Astrocyte (in vitro differentiated cells and primary cell): ENCODE data around the gene ARAP2. TPM values are rescaled to one million over a fixed set of nuclear protein-coding genes. Genes with fewer than 3 reads are reported as not detected.

Source experiments
- DNase-seq: peaks from one replicate; pipeline ENCODE4 v3.0.0-alpha.2; 2010; ENCODE audit warnings: low read depth
- FAIRE-seq: peaks from 2 replicates; lab custom pipeline; 2011; peaks lifted over from hg19 to GRCh38; lab: Jason Lieb, UNC
- H2AFZ ChIP-seq: 2 replicates; pipeline ENCODE4 v1.6.0; 2012; ENCODE audit warnings: low read depth, low read length, inconsistent platforms
- H3K27ac ChIP-seq: 2 replicates; pipeline ENCODE4 v1.5.1; 2011; ENCODE audit warnings: low read depth, low read length, inconsistent platforms
- H3K27me3 ChIP-seq: 2 replicates; pipeline ENCODE4 v1.6.0; 2011; ENCODE audit warnings: low read length, inconsistent platforms; ENCODE audit not compliant: insufficient read depth
- H3K36me3 ChIP-seq: 2 replicates; pipeline ENCODE4 v1.5.1; 2011; ENCODE audit warnings: low read length, inconsistent platforms; ENCODE audit not compliant: insufficient read depth
- H3K4me1 ChIP-seq: 2 replicates; pipeline ENCODE4 v1.5.1; 2011; ENCODE audit warnings: low read length, inconsistent platforms; ENCODE audit not compliant: insufficient read depth
- H3K4me2 ChIP-seq: 2 replicates; pipeline ENCODE4 v1.6.0; 2012; ENCODE audit warnings: low read length, inconsistent platforms
- H3K4me3 ChIP-seq: 2 replicates; pipeline ENCODE4 v1.5.1; 2011; ENCODE audit warnings: low read depth, mild to moderate bottlenecking, low read length, inconsistent platforms; ENCODE audit not compliant: insufficient read depth
- H3K79me2 ChIP-seq: 2 replicates; pipeline ENCODE4 v1.6.0; 2012; ENCODE audit warnings: mild to moderate bottlenecking, low read length, inconsistent platforms; ENCODE audit not compliant: insufficient read depth
- H3K9ac ChIP-seq: 2 replicates; pipeline ENCODE4 v1.6.0; 2012; ENCODE audit warnings: mild to moderate bottlenecking, low read length, inconsistent platforms
- H3K9me3 ChIP-seq: 2 replicates; pipeline ENCODE4 v1.5.1; 2012; ENCODE audit warnings: low read depth, mild to moderate bottlenecking, low read length, inconsistent platforms; ENCODE audit not compliant: insufficient read depth
- H4K20me1 ChIP-seq: 2 replicates; pipeline ENCODE4 v1.6.0; 2012; ENCODE audit warnings: low read length, inconsistent platforms; ENCODE audit not compliant: insufficient read depth
- H3K27ac Mint-ChIP-seq: one replicate; pipeline ENCODE4 v1.8.0; 2021; ENCODE audit warnings: mild to moderate bottlenecking, mixed read lengths; ENCODE audit not compliant: unreplicated experiment
- H3K27me3 Mint-ChIP-seq: one replicate; pipeline ENCODE4 v1.8.0; 2021; ENCODE audit warnings: low read depth, mixed read lengths; ENCODE audit not compliant: unreplicated experiment
- H3K36me3 Mint-ChIP-seq: one replicate; pipeline ENCODE4 v1.8.0; 2021; ENCODE audit warnings: low read depth, mixed read lengths; ENCODE audit not compliant: unreplicated experiment
- H3K4me1 Mint-ChIP-seq: one replicate; pipeline ENCODE4 v1.8.0; 2021; ENCODE audit warnings: low read depth, mixed read lengths; ENCODE audit not compliant: unreplicated experiment
- H3K4me3 Mint-ChIP-seq: one replicate; pipeline ENCODE4 v1.8.0; 2021; ENCODE audit warnings: mild to moderate bottlenecking, moderate library complexity, mixed read lengths; ENCODE audit not compliant: unreplicated experiment
- H3K9me3 Mint-ChIP-seq: one replicate; pipeline ENCODE4 v1.8.0; 2021; ENCODE audit warnings: mild to moderate bottlenecking, mixed read lengths; ENCODE audit not compliant: unreplicated experiment
- EZH2 ChIP-seq: IDR thresholded peaks from 2 replicates; pipeline ENCODE4 v1.6.1; 2012; ENCODE audit warnings: mild to moderate bottlenecking, low read length, inconsistent platforms; ENCODE audit not compliant: insufficient read depth
- total RNA-seq: library from RNA; stranded (reverse); gene quantifications from 2 replicates; pipeline ENCODE4 v1.2.1, GENCODE V29; 2021
- TF ChIP-seq, protein P1 (sequence below): IDR thresholded peaks from 2 replicates; pipeline ENCODE4 v1.5.1; 2011; ENCODE audit warnings: low read depth, mild to moderate bottlenecking, inconsistent platforms, low read length, moderate library complexity; ENCODE audit not compliant: insufficient read depth

The ARAP2 gene
- total RNA-seq, 1 donor from 2014 or later: 9.6 TPM

DNA sequence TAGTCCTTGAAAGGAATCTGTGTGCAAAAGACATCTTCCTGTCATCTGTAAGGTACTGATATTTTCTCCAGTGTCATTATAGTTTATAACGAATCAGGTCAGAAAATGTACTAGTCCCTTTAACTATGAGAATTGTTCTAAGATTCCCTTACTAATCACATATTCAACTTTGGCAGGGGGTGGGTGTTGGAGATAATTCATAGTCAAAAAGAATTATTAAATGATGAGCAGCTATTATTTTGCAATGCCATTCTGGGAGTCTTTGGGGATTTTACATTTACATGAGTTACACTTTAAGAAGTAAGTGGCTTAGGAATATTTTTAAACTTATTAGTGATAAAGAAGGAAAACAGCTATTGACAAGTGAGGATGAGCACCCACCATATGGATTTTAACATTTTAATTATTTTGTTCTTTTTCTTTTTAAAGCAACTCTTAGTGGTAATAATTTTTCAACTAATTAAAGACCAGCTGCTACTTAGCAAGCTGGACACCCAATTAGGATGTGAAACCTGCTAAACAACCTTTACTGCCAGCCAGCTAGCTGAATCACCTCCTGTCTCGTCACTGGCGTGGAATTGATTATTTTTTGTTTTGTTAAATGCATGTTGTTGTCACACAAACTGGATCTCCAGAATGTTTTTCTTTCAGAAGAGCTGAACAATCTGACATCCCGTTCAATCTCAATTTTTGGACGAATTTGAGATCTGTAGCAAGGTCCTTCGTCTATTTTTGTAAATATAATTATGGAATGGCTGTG, 219.2 kb downstream of the ARAP2 start:
- no peak overlapping the region for H3K4me3 ChIP-seq
- FAIRE-seq: no peak

DNA sequence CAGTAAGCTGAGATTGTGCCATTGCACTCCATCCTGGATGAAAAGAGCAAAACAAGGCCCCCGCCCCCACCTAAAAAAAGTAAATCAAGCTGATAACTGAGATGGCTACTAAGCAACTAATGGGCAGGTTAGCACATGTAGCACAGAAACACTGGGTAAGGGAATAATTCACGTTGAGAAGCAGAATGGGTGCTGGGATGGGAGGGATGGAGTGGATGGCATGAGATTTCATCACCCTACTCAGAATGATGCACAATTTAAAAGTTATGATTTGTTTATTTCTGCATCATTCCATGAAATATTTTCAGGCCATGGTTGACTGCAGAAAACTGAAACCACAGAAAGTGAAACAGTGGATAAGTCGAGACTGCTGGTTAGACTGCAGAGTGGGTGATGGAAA, 224.0 kb downstream of the ARAP2 start:
- DNase-seq: no peak
- TF ChIP-seq, protein P1, sequence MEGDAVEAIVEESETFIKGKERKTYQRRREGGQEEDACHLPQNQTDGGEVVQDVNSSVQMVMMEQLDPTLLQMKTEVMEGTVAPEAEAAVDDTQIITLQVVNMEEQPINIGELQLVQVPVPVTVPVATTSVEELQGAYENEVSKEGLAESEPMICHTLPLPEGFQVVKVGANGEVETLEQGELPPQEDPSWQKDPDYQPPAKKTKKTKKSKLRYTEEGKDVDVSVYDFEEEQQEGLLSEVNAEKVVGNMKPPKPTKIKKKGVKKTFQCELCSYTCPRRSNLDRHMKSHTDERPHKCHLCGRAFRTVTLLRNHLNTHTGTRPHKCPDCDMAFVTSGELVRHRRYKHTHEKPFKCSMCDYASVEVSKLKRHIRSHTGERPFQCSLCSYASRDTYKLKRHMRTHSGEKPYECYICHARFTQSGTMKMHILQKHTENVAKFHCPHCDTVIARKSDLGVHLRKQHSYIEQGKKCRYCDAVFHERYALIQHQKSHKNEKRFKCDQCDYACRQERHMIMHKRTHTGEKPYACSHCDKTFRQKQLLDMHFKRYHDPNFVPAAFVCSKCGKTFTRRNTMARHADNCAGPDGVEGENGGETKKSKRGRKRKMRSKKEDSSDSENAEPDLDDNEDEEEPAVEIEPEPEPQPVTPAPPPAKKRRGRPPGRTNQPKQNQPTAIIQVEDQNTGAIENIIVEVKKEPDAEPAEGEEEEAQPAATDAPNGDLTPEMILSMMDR: no peak
- TF ChIP-seq EZH2: no peak
- Histone ChIP-seq H3K79me2 (no peaks in the 10 kb centered on the region), H3K9ac (no peak overlapping the region), H3K36me3 (no peaks in the 10 kb centered on the region), H2AFZ (no peak overlapping the region), H3K27ac (no peak overlapping the region), H3K4me1 (no peaks in the 10 kb centered on the region), H3K27me3 (no peaks in the 10 kb centered on the region), H4K20me1 (no peaks in the 10 kb centered on the region), H3K4me3 (no peak overlapping the region), H3K4me2 (no peak overlapping the region), H3K9me3 (no peaks in the 10 kb centered on the region)
- FAIRE-seq: no peak
- no peak overlapping the region for H3K27ac Mint-ChIP-seq
- no peaks in the 10 kb centered on the region for H3K9me3 Mint-ChIP-seq
- H3K36me3 Mint-ChIP-seq: no peaks in the 10 kb centered on the region
- H3K4me1 Mint-ChIP-seq: no peaks in the 10 kb centered on the region
- H3K4me3 Mint-ChIP-seq: no peak overlapping the region
- no peaks in the 10 kb centered on the region for H3K27me3 Mint-ChIP-seq

More for the DNA sequence above, 219.2 kb downstream of the ARAP2 start:
- Mint-ChIP-seq H3K4me3 (no peak overlapping the region), H3K9me3 (no peaks in the 10 kb centered on the region), H3K27me3 (no peaks in the 10 kb centered on the region), H3K27ac (no peak overlapping the region), H3K36me3 (no peaks in the 10 kb centered on the region), H3K4me1 (no peaks in the 10 kb centered on the region)
- no peak for TF ChIP-seq EZH2
- TF ChIP-seq, protein P1: no peak
- H3K36me3 ChIP-seq: no peaks in the 10 kb centered on the region
- H3K4me1 ChIP-seq: no peaks in the 10 kb centered on the region
- no peak for DNase-seq
- H2AFZ ChIP-seq: no peak overlapping the region
- no peaks in the 10 kb centered on the region for H3K9me3 ChIP-seq
- H4K20me1 ChIP-seq: no peaks in the 10 kb centered on the region
- no peak overlapping the region for H3K27ac ChIP-seq
- no peak overlapping the region for H3K9ac ChIP-seq
- H3K27me3 ChIP-seq: no peaks in the 10 kb centered on the region
- no peak overlapping the region for H3K4me2 ChIP-seq
- H3K79me2 ChIP-seq: no peaks in the 10 kb centered on the region

Other genes starting within 250 kb of the ARAP2 start
- gene DTHD1, start 37.1 kb upstream of the ARAP2 start, total RNA-seq: not detected in 2 replicates